Measurements from ENCODE around the gene ZNF503.

ZNF503 gene

GRCh38 chr10:75401569-75402485, at the start of gene ZNF503:
ZNF503 (minus strand) TSS chr10:75401764; CDS start chr10:75401419, 345 bp downstream.
- DNase-seq (ENCODE audit: low read depth, low spot score): no peak
- peak within 1 kb of the TSS; percentile 38; the same call in 1 of the 2 replicates for H3K4me3 ChIP-seq (ENCODE audit: low read length)
- no peaks in the 10 kb centered on the region for H3K36me3 ChIP-seq (ENCODE audit: control insufficient read depth, insufficient read depth, low read length)
- H3K4me1 ChIP-seq (ENCODE audit: control insufficient read depth, insufficient read depth, low read length): peaks cover 2% of the 10 kb centered on the region; the same call in 1 of the 2 replicates
- no peak within 1 kb of the TSS for H3K27ac ChIP-seq (ENCODE audit: low read length)
- no peaks in the 10 kb centered on the region for H3K9me3 ChIP-seq (ENCODE audit: control insufficient read depth, insufficient read depth, low read length)
- peaks cover 72% of the 10 kb centered on the region for H3K27me3 ChIP-seq (ENCODE audit: control insufficient read depth, insufficient read depth, low read length)
- no CpG with 5 or more reads among the region's 88 CpGs for WGBS (ENCODE audit: insufficient coverage, insufficient read length)

- H3K9me3 ChIP-seq (ENCODE audit: control insufficient read depth, insufficient read depth, low read length): no peaks in the 10 kb centered on the region
- no CpG with 5 or more reads among the region's 18 CpGs for WGBS (ENCODE audit: insufficient coverage, insufficient read length)
- peaks cover 5% of the 10 kb centered on the region for H3K4me1 ChIP-seq (ENCODE audit: control insufficient read depth, insufficient read depth, low read length)
- H3K36me3 ChIP-seq (ENCODE audit: control insufficient read depth, insufficient read depth, low read length): no peaks in the 10 kb centered on the region
- DNase-seq (ENCODE audit: low read depth, low spot score): no peak
- H3K4me3 ChIP-seq (ENCODE audit: low read length): no peak overlapping the region
- H3K27ac ChIP-seq (ENCODE audit: low read length): no peak overlapping the region
- peaks cover 4% of the 10 kb centered on the region; the same call in 1 of the 2 replicates for H3K27me3 ChIP-seq (ENCODE audit: control insufficient read depth, insufficient read depth, low read length)
Observed at GRCh38 chr10:75450644-75451640, 49.4 kb upstream of the ZNF503 start.

- Histone ChIP-seq H3K9me3 (ENCODE audit: control insufficient read depth, insufficient read depth, low read length) (no peaks in the 10 kb centered on the region), H3K4me3 (ENCODE audit: low read length) (no peak overlapping the region), H3K27me3 (ENCODE audit: control insufficient read depth, insufficient read depth, low read length) (peaks cover 4% of the 10 kb centered on the region; the same call in 1 of the 2 replicates), H3K4me1 (ENCODE audit: control insufficient read depth, insufficient read depth, low read length) (peaks cover 5% of the 10 kb centered on the region), H3K27ac (ENCODE audit: low read length) (no peak overlapping the region), H3K36me3 (ENCODE audit: control insufficient read depth, insufficient read depth, low read length) (no peaks in the 10 kb centered on the region)
- no CpG with 5 or more reads among the region's 4 CpGs for WGBS (ENCODE audit: insufficient coverage, insufficient read length)
- no peak for DNase-seq (ENCODE audit: low read depth, low spot score)
Observed at GRCh38 chr10:75450075-75450445, 48.5 kb upstream of the ZNF503 start.

- no peak overlapping the region for H3K27ac ChIP-seq (ENCODE audit: low read length)
- DNase-seq (ENCODE audit: low read depth, low spot score): no peak
- no peaks in the 10 kb centered on the region for H3K36me3 ChIP-seq (ENCODE audit: control insufficient read depth, insufficient read depth, low read length)
- WGBS (ENCODE audit: insufficient coverage, insufficient read length): no CpG with 5 or more reads among the region's 7 CpGs
- peaks cover 4% of the 10 kb centered on the region; the same call in 1 of the 2 replicates for H3K27me3 ChIP-seq (ENCODE audit: control insufficient read depth, insufficient read depth, low read length)
- no peak overlapping the region for H3K4me3 ChIP-seq (ENCODE audit: low read length)
- H3K4me1 ChIP-seq (ENCODE audit: control insufficient read depth, insufficient read depth, low read length): peaks cover 5% of the 10 kb centered on the region
- no peaks in the 10 kb centered on the region for H3K9me3 ChIP-seq (ENCODE audit: control insufficient read depth, insufficient read depth, low read length)
Observed at GRCh38 chr10:75449382-75450074, 48.0 kb upstream of the ZNF503 start.

- Histone ChIP-seq H3K9me3 (ENCODE audit: control insufficient read depth, insufficient read depth, low read length) (no peaks in the 10 kb centered on the region), H3K27ac (ENCODE audit: low read length) (no peak overlapping the region)
Observed at GRCh38 chr10:75448166-75448565, 46.6 kb upstream of the ZNF503 start.

GRCh38 chr10:75446508-75446907, 44.9 kb upstream of the ZNF503 start:
- WGBS (ENCODE audit: insufficient coverage, insufficient read length): no CpG with 5 or more reads among the region's 1 CpG
- DNase-seq (ENCODE audit: low read depth, low spot score): no peak

More at GRCh38 chr10:75448166-75448565, 46.6 kb upstream of the ZNF503 start:
- peaks cover 4% of the 10 kb centered on the region; the same call in 1 of the 2 replicates for H3K27me3 ChIP-seq (ENCODE audit: control insufficient read depth, insufficient read depth, low read length)
- WGBS (ENCODE audit: insufficient coverage, insufficient read length): no CpG with 5 or more reads among the region's 2 CpGs
- DNase-seq (ENCODE audit: low read depth, low spot score): no peak
- no peaks in the 10 kb centered on the region for H3K36me3 ChIP-seq (ENCODE audit: control insufficient read depth, insufficient read depth, low read length)
- H3K4me1 ChIP-seq (ENCODE audit: control insufficient read depth, insufficient read depth, low read length): peaks cover 5% of the 10 kb centered on the region
- H3K4me3 ChIP-seq (ENCODE audit: low read length): no peak overlapping the region

GRCh38 chr10:75444781-75445386, 43.3 kb upstream of the ZNF503 start:
- no peak overlapping the region for H3K27ac ChIP-seq (ENCODE audit: low read length)
- no peaks in the 10 kb centered on the region for H3K9me3 ChIP-seq (ENCODE audit: control insufficient read depth, insufficient read depth, low read length)
- no peak for DNase-seq (ENCODE audit: low read depth, low spot score)
- peaks cover 3% of the 10 kb centered on the region; the same call in 1 of the 2 replicates for H3K4me1 ChIP-seq (ENCODE audit: control insufficient read depth, insufficient read depth, low read length)
- H3K27me3 ChIP-seq (ENCODE audit: control insufficient read depth, insufficient read depth, low read length): no peaks in the 10 kb centered on the region
- WGBS (ENCODE audit: insufficient coverage, insufficient read length): no CpG with 5 or more reads among the region's 3 CpGs
- no peaks in the 10 kb centered on the region for H3K36me3 ChIP-seq (ENCODE audit: control insufficient read depth, insufficient read depth, low read length)
- no peak overlapping the region for H3K4me3 ChIP-seq (ENCODE audit: low read length)

More at GRCh38 chr10:75446508-75446907, 44.9 kb upstream of the ZNF503 start:
- Histone ChIP-seq H3K4me3 (ENCODE audit: low read length) (no peak overlapping the region), H3K27ac (ENCODE audit: low read length) (no peak overlapping the region), H3K4me1 (ENCODE audit: control insufficient read depth, insufficient read depth, low read length) (peaks cover 5% of the 10 kb centered on the region), H3K27me3 (ENCODE audit: control insufficient read depth, insufficient read depth, low read length) (no peaks in the 10 kb centered on the region), H3K36me3 (ENCODE audit: control insufficient read depth, insufficient read depth, low read length) (no peaks in the 10 kb centered on the region), H3K9me3 (ENCODE audit: control insufficient read depth, insufficient read depth, low read length) (no peaks in the 10 kb centered on the region)

GRCh38 chr10:75443362-75443761, 41.8 kb upstream of the ZNF503 start:
- Histone ChIP-seq H3K27ac (ENCODE audit: low read length) (no peak overlapping the region), H3K9me3 (ENCODE audit: control insufficient read depth, insufficient read depth, low read length) (no peaks in the 10 kb centered on the region), H3K27me3 (ENCODE audit: control insufficient read depth, insufficient read depth, low read length) (0 out of 2 replicates have a peak, but pooled peaks cover 2% of the 10 kb centered on the region), H3K36me3 (ENCODE audit: control insufficient read depth, insufficient read depth, low read length) (no peaks in the 10 kb centered on the region), H3K4me1 (ENCODE audit: control insufficient read depth, insufficient read depth, low read length) (no peaks in the 10 kb centered on the region), H3K4me3 (ENCODE audit: low read length) (no peak overlapping the region)
- no peak for DNase-seq (ENCODE audit: low read depth, low spot score)
- WGBS (ENCODE audit: insufficient coverage, insufficient read length): no CpG with 5 or more reads among the region's 2 CpGs

- Histone ChIP-seq H3K36me3 (ENCODE audit: control insufficient read depth, insufficient read depth, low read length) (no peaks in the 10 kb centered on the region), H3K27me3 (ENCODE audit: control insufficient read depth, insufficient read depth, low read length) (0 out of 2 replicates have a peak, but pooled peaks cover 2% of the 10 kb centered on the region), H3K9me3 (ENCODE audit: control insufficient read depth, insufficient read depth, low read length) (no peaks in the 10 kb centered on the region), H3K4me3 (ENCODE audit: low read length) (no peak overlapping the region), H3K27ac (ENCODE audit: low read length) (no peak overlapping the region), H3K4me1 (ENCODE audit: control insufficient read depth, insufficient read depth, low read length) (no peaks in the 10 kb centered on the region)
- no peak for DNase-seq (ENCODE audit: low read depth, low spot score)
Observed at GRCh38 chr10:75441682-75442081, 40.1 kb upstream of the ZNF503 start.

Data from iPS DF 6.9 (cell line).